ENCODE results near the gene CNNM3.
A peak's percentile ranks its signal among the peaks of the same experiment; 100 is the strongest.
"Not testable (repeated sequence)": the region's sequence is repeated elsewhere in the genome, so short reads cannot be mapped to it uniquely, and the experiment has no call there.

CNNM3 gene

DNA sequence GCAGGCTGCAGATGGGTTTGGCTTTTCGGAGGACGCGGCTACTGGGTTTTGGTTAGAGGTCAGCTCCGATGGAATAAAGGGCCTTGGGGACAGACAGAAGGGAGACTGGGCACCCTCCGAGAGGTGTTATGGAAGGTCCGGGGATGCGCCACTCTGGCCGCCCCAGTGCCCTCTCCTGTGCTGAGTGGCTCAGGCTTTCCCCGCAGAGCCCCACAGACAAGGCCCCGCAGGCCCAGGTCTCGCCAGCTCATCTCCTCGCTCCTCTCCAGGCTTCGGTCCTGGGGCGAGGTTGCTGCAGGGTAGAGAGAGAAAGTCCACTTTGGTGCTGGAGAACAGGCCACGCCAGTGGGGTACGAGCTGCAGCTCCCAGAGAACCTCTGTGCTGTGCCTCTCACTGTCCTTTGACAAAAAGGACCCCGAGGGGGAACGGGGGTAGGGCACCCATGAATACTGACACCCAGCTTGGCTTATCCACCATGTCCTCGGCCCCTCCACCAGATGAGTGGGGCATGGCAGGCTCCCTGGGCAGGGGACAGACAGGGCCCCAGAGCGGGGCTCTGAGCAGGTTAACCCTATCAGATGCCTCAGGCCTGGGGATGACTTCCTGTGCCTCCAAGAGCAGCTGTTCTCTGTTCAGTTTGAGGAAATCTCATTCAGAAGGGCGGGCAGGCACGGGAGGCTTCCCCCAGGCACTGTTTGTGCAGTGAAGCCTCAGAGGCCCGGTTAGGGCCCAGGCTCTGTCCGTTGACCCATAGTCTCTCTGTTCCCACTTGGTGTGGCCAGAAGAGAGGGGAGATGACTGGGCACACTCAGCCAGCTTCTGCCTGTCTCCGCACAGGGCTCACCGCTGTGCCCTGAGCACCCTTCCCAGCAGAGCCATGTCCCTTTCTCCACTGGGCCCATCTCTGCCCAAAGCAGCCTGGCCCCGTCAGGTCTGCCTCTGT lies 15.7 kb upstream of the CNNM3 start:
- TF ChIP-seq, protein P1, sequence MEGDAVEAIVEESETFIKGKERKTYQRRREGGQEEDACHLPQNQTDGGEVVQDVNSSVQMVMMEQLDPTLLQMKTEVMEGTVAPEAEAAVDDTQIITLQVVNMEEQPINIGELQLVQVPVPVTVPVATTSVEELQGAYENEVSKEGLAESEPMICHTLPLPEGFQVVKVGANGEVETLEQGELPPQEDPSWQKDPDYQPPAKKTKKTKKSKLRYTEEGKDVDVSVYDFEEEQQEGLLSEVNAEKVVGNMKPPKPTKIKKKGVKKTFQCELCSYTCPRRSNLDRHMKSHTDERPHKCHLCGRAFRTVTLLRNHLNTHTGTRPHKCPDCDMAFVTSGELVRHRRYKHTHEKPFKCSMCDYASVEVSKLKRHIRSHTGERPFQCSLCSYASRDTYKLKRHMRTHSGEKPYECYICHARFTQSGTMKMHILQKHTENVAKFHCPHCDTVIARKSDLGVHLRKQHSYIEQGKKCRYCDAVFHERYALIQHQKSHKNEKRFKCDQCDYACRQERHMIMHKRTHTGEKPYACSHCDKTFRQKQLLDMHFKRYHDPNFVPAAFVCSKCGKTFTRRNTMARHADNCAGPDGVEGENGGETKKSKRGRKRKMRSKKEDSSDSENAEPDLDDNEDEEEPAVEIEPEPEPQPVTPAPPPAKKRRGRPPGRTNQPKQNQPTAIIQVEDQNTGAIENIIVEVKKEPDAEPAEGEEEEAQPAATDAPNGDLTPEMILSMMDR (conservative IDR thresholded peaks at IDR 0.05; ENCODE audit: control insufficient read depth, insufficient read depth, low read depth, low read length) = no peak
- no peak for DNase-seq (ENCODE audit: low read depth)
- no peak overlapping the region for H3K4me3 ChIP-seq (ENCODE audit: control insufficient read depth, low read depth, low read length)

DNA sequence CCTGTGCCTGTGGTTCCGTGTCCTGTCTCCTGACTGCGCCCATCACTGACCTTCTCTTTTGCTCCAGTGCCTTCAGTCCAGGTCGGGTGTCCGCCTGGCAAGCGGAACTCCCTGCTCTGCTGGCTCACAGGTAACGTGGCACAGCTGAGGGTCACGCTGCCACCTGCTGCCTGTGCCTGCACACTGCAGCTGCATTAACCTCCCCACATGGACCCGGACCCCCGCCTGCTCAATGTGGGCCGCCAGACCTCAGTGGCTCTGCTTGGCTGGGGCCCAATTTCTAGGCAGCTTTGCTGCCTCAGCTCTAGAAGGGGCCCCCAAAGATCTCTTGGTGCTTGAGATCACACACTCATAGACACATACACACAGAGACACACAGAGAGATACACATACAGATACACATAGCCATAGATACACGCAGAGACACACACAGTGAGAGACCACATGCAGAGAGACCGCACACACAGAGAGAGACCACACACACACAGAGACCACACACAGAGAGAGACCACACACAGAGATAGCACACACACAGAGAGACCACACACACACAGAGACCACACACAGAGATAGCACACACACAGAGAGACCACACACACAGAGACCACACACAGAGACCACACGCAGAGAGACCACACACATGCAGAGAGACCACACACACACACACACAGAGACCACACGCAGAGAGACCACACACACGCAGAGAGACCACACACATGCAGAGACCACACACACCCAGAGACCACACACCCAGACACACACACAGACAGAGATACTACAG lies 14.9 kb upstream of the CNNM3 start:
- H3K4me3 ChIP-seq (ENCODE audit: control insufficient read depth, low read depth, low read length) = no peak overlapping the region
- TF ChIP-seq, protein P1 (conservative IDR thresholded peaks at IDR 0.05; ENCODE audit: control insufficient read depth, insufficient read depth, low read depth, low read length) = peak; percentile 63
- DNase-seq (ENCODE audit: low read depth) = peak; percentile 50

DNA sequence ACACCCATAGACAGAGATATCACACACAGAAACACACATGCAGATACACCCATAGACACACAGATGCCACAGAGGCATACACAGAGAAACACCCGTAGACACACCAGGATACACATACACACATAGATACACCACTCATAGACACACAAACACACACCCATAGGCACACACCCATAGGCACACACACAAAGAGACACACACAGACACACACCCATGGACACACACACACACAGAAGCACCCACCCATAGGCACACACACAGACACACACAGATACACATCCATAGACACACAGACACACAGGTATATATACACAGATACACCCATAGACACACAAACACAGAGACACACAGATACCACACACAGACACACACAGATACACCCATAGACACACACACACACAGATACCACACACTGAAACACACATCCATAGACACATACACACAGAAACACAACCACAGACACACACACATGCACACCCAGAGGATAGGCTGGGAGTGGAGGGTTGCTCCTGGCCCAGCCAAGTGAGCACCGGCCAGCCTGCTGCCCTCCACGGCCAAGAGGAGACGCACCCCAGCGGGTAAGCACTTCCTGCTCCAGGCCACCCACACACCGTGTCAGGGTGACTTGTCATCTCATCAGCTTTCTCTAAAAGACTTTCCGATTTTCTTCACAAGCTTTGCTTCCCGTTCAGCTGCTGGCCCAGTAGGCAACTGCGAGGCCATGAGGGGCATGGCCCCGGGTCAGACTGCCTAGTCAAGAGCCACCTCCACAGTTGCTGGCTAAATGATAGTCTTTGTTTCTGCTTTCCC lies 14.1 kb upstream of the CNNM3 start:
- TF ChIP-seq, protein P1 (conservative IDR thresholded peaks at IDR 0.05; ENCODE audit: control insufficient read depth, insufficient read depth, low read depth, low read length) = no peak

DNA sequence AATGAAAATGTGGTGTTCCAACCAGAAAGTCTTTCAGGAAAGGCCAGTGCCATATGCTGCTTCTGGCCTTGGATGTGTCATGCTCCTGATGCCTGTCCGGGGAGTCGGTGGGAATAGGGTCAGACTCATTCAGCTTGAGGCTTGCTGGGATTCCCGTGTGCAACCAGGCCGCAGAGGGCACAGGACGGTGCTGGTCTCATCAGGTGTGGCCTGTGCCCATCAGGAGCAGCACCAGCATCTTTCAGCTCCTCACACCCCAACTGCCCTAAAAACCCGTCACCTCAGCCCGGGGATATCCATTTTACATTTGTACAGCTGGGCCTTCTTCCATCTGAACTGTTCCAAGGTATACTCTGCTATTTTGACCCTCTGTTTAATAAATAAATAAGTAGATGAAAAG lies 13.3 kb upstream of the CNNM3 start:
- DNase-seq (ENCODE audit: low read depth) = no peak
- no peak overlapping the region for H3K4me3 ChIP-seq (ENCODE audit: control insufficient read depth, low read depth, low read length)
- TF ChIP-seq, protein P1 (conservative IDR thresholded peaks at IDR 0.05; ENCODE audit: control insufficient read depth, insufficient read depth, low read depth, low read length) = no peak

More for the DNA sequence above, 14.1 kb upstream of the CNNM3 start:
- no peak overlapping the region for H3K4me3 ChIP-seq (ENCODE audit: control insufficient read depth, low read depth, low read length)
- no peak for DNase-seq (ENCODE audit: low read depth)

DNA sequence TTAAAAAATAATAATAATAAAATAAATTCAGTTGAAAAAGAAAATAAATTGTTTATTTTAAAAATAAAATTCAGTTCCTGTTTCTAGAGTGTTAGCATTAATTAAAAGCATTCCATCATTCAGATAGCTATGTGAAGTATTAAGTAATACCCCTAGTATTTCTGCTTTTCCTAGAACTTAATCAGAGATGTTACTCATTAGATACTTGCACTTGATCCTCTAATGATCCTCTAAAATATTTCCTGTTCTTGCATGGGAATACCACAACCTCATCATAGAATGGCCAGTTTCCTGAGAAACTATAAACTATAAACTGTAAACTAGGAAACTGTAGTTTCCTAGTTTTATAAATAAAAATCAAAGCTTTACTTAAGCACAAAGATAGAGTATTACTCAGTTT lies 11.1 kb upstream of the CNNM3 start:
- DNase-seq (ENCODE audit: low read depth) = no peak
- TF ChIP-seq, protein P1 (conservative IDR thresholded peaks at IDR 0.05; ENCODE audit: control insufficient read depth, insufficient read depth, low read depth, low read length) = no peak
- H3K4me3 ChIP-seq (ENCODE audit: control insufficient read depth, low read depth, low read length) = no peak overlapping the region

DNA sequence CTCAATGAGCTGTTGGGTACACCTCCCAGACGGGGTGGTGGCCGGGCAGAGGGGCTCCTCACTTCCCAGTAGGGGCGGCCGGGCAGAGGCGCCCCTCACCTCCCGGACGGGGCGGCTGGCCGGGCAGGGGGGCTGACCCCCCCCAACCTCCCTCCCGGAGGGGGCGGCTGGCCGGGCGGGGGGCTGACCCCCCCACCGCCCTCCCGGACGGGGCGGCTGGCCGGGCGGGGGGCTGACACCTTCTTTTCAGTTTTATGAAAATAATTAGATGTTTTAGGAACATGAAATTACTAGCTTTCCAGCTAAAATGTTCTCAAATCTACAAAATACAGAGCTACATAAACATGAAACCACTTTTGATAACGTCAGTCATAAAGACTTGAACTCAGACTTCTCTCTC lies 10.1 kb upstream of the CNNM3 start:
- H3K4me3 ChIP-seq (ENCODE audit: control insufficient read depth, low read depth, low read length); DNase-seq (ENCODE audit: low read depth): not testable (repeated sequence)
